Activated T-cell treated with anti-CD3 and anti-CD28 coated beads for 24 hours (primary cell): ENCODE data around the gene RAB40C.

ENCODE experiments used
- DNase-seq: peaks from one replicate; pipeline ENCODE4 v3.0.0-alpha.2; 2020; ENCODE audit warnings: low read depth

Gene RAB40C

DNA sequence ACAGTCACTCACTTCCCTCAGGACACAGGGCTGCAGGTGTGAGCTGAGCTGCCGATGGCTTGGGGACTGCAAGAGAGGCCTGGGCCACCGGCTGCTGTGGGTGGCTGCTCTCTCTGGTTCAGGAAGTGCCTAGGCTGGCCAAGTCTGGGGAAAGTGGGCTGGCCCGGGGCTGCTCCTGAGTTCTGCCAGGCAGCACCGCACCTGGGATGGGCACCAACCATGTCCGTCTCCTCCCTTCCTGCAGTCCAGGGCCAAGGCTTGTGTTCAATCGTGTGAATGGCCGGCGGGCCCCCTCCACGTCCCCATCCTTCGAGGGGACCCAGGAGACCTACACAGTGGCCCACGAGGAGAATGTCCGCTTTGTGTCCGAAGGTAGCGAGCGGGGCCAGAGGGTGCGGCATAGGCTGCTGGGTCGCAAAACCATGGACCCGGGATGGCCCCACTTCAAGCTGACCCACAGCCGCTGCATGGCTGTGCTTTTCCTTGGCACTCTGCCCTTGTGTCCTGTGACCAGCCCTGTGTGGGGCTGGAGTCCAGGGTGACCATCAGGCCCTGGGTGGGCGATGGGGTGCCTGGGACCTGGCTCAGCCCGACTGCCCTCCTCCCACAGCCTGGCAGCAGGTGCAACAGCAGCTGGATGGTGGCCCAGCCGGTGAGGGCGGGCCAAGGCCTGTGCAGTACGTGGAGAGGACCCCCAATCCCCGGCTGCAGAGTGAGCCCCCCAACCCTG, 57.5 kb downstream of the RAB40C start:
- DNase-seq: no peak

DNA sequence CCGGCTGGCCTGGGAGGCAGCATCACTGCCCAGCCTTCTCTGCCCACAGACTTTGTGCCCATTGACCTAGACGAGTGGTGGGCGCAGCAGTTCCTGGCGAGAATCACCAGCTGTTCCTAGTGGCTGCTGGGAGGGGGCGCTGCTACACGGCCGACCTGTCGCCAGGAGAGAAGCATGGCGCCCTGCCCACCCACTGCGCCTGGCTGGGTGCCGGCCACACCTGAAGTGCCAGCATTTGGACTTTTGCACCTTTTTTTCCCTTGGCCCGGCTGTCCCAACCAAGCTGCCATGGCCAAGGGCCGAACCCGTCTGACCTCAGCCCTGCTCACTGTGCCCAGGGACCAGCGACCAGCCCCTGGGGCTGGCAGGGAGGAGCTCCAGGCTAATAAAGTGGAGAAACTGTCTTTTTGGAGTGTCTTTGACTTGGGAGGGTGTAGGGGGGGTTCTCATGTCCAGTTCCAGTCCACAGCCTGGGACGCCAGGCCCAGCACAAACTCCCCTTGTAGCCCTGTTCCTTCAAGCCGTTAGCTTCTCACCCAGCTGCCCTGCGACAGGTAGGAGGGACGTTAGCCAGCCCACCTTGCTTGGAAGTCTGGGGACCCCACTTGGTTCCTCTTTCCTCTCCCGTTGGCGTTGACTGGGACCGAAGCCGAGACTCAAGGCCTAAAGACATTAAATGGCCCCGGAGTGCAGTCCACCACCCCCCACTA, 58.4 kb downstream of the RAB40C start:
- DNase-seq: no peak

GRCh38 chr16:648781-649589, 59.1 kb downstream of the RAB40C start, which contains the start of gene WDR90:
Gene WDR90, plus strand, starts transcription at chr16:649365. Its CDS starts 52 bp downstream, at chr16:649417.
- DNase-seq: peak; percentile 91

DNA sequence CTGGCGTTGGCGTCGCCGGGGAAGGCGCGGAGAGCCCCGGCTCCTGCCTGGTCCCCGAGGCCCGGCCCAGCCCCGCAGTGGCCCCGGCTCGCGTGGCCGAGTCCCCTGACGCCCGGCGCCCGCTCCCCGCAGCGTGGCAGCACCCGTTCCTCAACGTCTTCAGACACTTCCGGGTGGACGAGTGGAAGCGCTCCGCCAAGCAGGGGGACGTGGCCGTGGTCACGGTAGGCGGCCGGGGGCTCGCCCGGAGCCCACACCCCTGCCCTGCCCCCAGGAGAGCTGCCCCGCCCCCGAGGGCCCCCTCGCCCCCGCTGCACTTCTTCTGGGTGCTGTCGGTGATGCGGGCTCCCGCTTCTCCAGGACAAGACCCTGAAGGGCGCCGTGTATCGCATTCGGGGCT, 59.8 kb downstream of the RAB40C start:
- no peak for DNase-seq

DNA sequence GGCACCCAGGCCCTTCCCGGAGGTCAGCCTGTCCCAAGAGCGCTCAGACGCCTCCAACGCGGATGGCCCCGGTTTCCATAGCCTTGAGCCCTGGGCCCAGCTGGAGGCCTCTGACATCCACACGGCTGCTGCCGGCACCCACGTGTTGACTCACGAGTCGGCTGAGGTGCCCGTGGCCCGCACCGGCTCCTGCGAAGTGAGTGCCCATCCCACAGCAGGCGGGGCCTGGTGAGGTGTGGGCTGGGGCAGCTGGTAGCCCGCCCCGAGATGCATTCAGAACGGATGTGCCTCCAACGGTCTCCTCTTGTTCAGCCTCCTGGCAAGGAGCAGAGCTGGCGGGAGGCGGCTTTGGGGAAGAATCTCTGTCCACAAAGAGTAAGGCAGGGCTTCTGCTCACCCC, 62.0 kb downstream of the RAB40C start:
- DNase-seq: no peak

- no peak for DNase-seq
These were observed 62.8 kb downstream of the RAB40C start for GRCh38 chr16:652454-653305.

DNA sequence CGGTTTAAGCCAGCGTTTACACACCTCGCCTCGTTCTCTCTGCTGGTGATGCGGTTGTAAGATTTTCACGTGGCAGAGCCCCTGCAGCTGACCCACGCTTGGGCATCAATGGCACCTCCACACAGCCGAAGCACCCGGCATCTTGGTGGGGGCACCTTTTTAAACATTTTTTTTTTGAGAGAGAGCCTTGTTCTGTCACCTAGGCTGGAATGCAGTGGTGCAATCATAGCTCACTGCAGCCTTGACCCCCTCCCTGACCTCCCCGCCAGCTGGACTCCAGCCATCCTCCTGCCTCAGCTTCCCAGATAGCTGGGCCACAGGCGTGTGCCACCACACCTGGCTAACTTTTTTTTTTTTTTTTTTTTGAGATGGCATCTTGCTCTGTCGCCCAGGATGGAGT, 64.2 kb downstream of the RAB40C start:
- no peak for DNase-seq

GRCh38 chr16:657487-657886, 67.6 kb downstream of the RAB40C start:
- no peak for DNase-seq

DNA sequence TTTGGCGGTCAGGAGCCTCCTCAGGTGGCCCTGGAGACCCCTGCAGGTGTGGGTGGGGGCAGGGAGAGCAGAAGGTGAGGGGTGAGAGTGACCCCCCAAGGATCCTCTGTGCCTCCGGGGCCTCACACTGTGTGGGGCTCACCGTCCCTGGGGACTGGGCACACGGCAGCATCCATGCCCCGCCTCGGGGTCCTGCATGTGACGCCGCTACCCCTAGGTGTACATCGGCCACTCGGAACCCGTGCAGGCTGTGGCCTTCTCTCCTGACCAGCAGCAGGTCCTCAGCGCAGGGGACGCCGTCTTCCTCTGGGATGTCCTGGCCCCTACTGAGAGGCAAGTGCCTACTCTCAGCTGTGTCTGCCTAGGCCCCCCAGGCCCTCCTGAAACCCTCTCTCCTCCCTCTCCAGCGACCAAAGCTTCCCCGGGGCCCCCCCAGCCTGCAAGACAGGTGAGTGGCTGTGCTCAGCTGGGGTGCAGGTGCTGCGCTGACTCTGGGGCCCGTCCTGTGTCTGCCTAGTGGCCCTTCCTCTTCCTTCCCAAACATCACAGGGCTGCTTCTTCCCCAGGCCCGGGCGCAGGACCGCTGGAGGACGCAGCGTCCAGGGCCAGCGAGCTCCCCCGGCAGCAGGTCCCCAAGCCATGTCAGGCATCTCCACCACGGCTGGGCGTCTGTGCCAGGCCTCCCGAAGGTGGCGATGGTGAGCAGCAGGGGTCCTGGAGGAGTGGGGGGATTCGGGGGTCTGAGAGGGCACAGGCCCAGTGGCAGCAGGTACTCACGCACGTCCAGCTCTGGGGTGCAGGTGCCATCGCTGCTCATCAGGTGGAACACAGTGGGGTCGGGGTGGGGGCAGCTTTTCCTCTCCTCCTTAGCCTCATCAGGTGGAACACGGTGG, 69.1 kb downstream of the RAB40C start:
- DNase-seq: no peak

GRCh38 chr16:659618-660017, 69.8 kb downstream of the RAB40C start:
- DNase-seq: no peak

DNA sequence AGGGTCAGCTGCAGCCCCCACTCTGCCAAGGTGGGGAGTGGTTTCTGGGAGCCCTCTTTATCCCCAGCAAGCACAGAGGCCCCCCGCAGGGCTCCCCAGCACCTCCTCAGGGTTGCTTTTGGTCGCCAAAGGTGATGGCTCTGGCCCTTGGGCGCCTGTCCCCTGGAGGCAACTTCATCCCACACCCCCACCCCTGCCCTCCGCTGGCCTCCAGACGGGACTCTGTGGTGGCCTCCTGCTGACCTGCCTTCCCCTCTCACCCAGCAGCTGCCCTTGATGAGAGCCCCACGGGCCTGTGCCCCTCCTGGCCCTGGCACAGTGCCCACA, 70.2 kb downstream of the RAB40C start:
- DNase-seq: no peak

DNA sequence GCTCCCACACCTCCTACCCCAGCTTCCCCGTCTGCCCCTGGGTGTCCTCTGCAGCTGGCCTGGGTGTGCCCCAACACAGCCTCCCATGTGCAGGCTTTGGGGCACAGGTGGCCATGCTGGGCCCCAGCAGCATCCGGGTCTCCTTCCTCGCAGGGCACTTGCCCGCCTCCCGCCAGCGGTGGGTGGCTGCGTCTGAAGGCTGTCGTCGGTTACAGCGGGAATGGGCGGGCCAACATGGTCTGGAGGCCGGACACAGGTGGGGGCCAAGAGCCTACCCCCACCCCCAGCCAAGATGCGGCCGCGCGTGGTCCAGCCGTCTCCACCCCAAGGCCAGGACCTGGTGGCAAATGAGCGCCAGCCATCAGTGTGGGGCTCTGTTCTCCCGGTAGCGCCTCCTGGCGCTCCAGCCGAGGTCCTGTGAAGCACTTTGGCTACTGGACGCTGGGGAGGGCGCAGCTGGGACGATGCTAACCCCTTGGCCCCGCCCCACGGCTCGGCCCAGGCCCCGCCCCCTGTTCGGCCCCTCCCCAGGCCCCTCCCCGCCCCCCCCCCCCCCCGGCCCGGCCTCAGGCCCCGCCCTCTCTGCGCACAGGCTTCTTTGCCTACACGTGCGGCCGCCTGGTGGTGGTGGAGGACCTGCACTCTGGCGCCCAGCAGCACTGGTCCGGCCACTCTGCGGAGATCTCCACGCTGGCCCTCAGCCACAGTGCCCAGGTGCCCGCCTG, 70.8 kb downstream of the RAB40C start:
- no peak for DNase-seq

DNA sequence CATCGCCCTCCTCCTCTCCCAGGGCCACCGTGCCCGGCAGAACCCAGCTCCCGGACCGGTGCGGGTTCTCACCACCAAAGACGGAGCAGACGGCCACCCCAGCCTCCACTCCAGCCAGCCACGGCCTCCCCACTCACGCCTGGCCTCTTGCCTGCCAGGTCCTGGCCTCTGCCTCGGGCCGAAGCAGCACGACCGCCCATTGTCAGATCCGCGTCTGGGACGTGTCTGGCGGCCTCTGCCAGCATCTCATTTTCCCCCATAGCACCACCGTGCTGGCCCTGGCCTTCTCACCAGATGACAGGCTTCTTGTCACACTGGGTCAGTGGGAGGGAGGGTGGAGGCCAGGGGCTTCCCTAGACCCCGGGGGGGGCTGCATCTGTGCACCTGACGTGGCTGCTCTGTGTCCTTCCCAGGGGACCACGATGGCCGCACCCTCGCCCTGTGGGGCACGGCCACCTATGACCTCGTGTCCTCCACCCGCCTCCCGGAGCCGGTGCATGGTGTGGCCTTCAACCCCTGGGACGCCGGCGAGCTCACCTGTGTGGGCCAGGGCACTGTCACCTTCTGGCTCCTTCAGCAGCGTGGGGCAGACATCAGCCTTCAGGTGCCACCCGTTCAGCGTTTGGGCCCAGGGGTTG, 71.4 kb downstream of the RAB40C start:
- DNase-seq: no peak

DNA sequence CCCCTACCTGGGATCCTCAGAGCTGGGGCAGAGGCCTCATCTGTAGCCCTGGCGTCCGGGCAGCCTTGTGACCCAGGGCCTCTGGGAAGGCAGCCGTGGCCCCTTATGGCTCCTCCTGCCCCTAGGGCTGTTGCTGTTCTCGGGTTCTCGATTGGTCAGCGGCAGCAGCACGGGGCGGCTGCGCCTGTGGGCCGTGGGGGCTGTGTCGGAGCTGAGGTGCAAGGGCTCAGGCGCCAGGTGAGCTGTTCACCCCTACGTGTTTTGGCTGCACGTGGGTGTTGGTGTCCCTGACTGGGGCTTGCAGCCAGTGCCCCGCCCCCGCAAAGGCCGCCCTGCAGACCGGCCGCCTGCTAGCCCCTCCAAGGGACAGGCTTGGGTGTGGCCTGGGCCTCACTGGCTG, 72.2 kb downstream of the RAB40C start:
- DNase-seq: no peak

GRCh38 chr16:662597-662996, 72.7 kb downstream of the RAB40C start:
- DNase-seq: no peak

DNA sequence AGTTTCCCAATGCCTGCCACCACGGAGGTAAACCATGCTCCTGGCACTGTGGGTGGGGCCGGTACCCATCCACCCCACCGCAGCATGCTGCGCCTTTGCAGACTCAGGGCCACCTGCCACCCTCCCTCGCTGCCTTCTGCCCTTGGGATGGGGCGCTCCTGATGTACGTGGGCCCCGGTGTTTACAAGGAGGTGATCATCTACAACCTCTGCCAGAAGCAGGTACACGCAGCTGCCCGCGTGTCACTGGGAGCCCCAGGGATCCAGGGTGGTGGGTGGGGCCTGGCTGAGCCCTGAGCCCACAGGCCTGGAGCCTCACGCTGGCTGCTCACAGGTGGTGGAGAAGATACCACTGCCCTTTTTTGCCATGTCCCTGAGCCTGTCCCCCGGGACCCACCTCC, 76.7 kb downstream of the RAB40C start:
- DNase-seq: no peak

GRCh38 chr16:667113-667779, 77.4 kb downstream of the RAB40C start:
- DNase-seq: no peak

GRCh38 chr16:667780-668518, 78.1 kb downstream of the RAB40C start, which contains the start of gene RHOT2:
Gene RHOT2, plus strand, starts transcription at chr16:668132. Its CDS starts 68 bp downstream, at chr16:668200.
- peak; percentile 90 for DNase-seq
